Spleen (tissue), 11 donors: ENCODE measurements around the gene TCF3. TPM values are rescaled to one million over a fixed set of nuclear protein-coding genes. Genes with fewer than 3 reads are reported as not detected.
"Not testable (repeated sequence)": the region's sequence is repeated elsewhere in the genome, so short reads cannot be mapped to it uniquely, and the experiment has no call there.

ENCODE experiments used
- DNase-seq: peaks from one replicate; pipeline ENCODE4 v3.0.0-alpha.2; 2020
- H3K27ac ChIP-seq, 8 donors: fragments of 200-600 bp; sonication (generic) in 7 of 8; 1 replicate in 4 of 8; 2 replicates in 4 of 8; pipeline versions ENCODE4 v1.5.0 to v1.8.0; 2016 to 2021; ENCODE audit warnings: inconsistent platforms in 4 of 8, mild to moderate bottlenecking in 4 of 8, moderate library complexity in 1 of 8
- H3K27me3 ChIP-seq, 7 donors: fragments of 200-600 bp; sonication (generic) in 6 of 7; replicated peaks in 1 of 7; 1 replicate in 4 of 7; 2 replicates in 3 of 7; pipeline versions ENCODE4 v1.5.0 to v1.8.0; 2016 to 2021; ENCODE audit warnings: inconsistent platforms in 3 of 7, mild to moderate bottlenecking in 1 of 7
- H3K36me3 ChIP-seq, 6 donors: fragments of 200-600 bp; sonication (generic) in 5 of 6; 1 replicate in 4 of 6; 2 replicates in 2 of 6; pipeline versions ENCODE4 v1.5.0 to v1.8.0; 2016 to 2021; ENCODE audit warnings: inconsistent platforms in 2 of 6
- H3K4me1 ChIP-seq, 6 donors: fragments of 200-600 bp; sonication (generic) in 5 of 6; 1 replicate in 3 of 6; 2 replicates in 3 of 6; pipeline versions ENCODE4 v1.5.0 to v1.8.0; 2016 to 2021; ENCODE audit warnings: inconsistent platforms in 3 of 6
- H3K4me3 ChIP-seq, 8 donors: fragments of 200-600 bp; sonication (generic) in 7 of 8; 1 replicate in 4 of 8; 2 replicates in 4 of 8; pipeline versions ENCODE4 v1.5.0 to v1.8.0; 2016 to 2021; ENCODE audit warnings: inconsistent platforms in 4 of 8, mild to moderate bottlenecking in 4 of 8, moderate library complexity in 2 of 8
- H3K9me3 ChIP-seq, 8 donors: fragments of 200-600 bp; sonication (generic) in 7 of 8; 1 replicate in 4 of 8; 2 replicates in 4 of 8; pipeline versions ENCODE4 v1.5.0 to v1.8.0; 2016 to 2021; ENCODE audit warnings: inconsistent platforms in 4 of 8
- POLR2A ChIP-seq, 3 donors: fragments of 450-650 bp; IDR thresholded peaks; one replicate each; pipeline ENCODE4 v1.5.1; 2017; ENCODE audit warnings: antibody characterized with exemption in 3 of 3, mild to moderate bottlenecking in 1 of 3
- POLR2AphosphoS5 ChIP-seq, 3 donors: sonication (generic); formaldehyde crosslinking; IDR thresholded peaks; one replicate each; pipeline ENCODE4 v1.5.1; 2017; ENCODE audit warnings: antibody characterized with exemption in 3 of 3
- WGBS, 5 donors: extraction: QIAGEN DNeasy Blood & Tissue Kit in 3 of 5; methylation state at CpG; one replicate each; pipeline versions ENCODE4 v1.1.5 to v1.1.7; 2013 to 2018; 5-methylcytosine and 5-hydroxymethylcytosine counted together
- intact Hi-C: fragments of 100-400 bp; cut with DNase I; formaldehyde crosslinking; loops from one replicate; pipeline ENCODE4 v1.15.0; 2023; ENCODE audit warnings: low total_unique reads
- polyA plus RNA-seq, 3 donors: library from polyadenylated mRNA; stranded (reverse); fragments of 200-250 nt; gene quantifications; one replicate each; pipeline ENCODE4 v1.2.1, GENCODE V29; 2013
- total RNA-seq, 7 donors: library from RNA; depleted of rRNA in 3 of 7; stranded (reverse); fragments of >200 nt in 3 of 7; fragmentation: NEBNext Ultra II Directional in 4 of 7; extraction: Animal tissue kit (Norgen Biotek cat#: 25700) in 4 of 7; gene quantifications; one replicate each; pipeline versions ENCODE4 v1.1.0 to v1.2.1, GENCODE V29; 2016 to 2021
- TF ChIP-seq, protein P1 (sequence below), 11 experiments: fragments of 200-600 bp in 7 of 11; fragments of 450-650 bp in 4 of 11; sonication (generic) in 4 of 11; IDR thresholded peaks in 8 of 11; conservative IDR thresholded peaks in 3 of 11; 1 replicate in 7 of 11; 2 replicates in 4 of 11; pipeline versions ENCODE4 v1.4.0 to v1.8.0; 2016 to 2021; ENCODE audit warnings: antibody characterized with exemption in 11 of 11, inconsistent platforms in 4 of 11, mild to moderate bottlenecking in 1 of 11
- donor health status: healthy with polysubstance abuse.
- donor health status: DM: no; HTN: no; CAD: no; lungs with moderate emphysema.
- donor health status: DM: no; HTN: no; CAD: no.
- donor health status: Bipolar disorder and iron deficiency.
- donor health status: healthy.
- donor health status: DM: no; HTN: no; CAD: no.
- donor health status: DM: yes; HTN: yes; CAD: no.

The TCF3 gene
- total and polyA plus RNA-seq, 10 donors, result 79.2 to 135 (median 100) TPM

DNA sequence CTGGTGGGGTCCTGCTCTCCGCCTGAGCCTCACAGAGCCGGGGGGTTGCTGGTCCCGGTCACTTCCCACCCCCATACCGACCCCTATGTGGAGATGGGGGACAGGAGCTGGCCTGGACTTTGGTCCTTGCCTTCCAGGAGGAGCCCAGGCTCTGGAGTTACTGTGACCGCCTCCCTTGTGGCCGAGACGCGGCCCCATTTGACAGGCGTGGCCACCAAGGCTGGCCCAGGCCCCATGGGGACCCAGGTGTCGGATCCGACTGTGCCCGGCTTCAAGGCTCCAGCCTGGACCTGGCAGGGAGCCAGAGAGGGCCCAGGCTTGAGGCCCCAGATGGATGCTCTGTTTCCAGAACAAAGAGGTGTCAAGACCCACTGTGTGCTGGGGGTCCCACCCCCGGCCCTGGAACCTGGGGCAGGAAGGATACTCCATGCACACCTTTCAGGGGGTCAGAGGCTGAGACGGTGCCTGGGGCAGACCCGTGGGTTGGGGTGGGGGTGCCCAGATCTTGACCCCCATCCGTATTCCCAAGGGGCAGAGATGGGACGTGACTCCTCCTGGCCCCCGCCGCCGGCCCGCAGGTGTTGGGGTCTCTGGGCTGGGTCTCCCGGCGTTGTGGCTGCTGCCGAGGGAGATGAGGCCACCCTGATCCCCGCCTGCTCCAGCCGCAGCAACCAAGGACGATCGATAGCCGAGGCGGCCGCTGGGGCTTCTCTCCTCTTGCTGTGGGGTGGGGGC is 47.8 kb upstream of the TCF3 start:
- Histone ChIP-seq H3K4me3 (no peak overlapping the region), H3K27ac (no peak overlapping the region), H3K4me1 (peaks cover 0 to 5% (median 0%) of the 10 kb centered on the region in 6 donors), H3K36me3 (no peaks in the 10 kb centered on the region), H3K27me3 (peaks cover 0 to 68% (median 37%) of the 10 kb centered on the region in 7 donors), H3K9me3 (peaks cover 0 to 21% (median 8%) of the 10 kb centered on the region in 8 donors)
- TF ChIP-seq POLR2AphosphoS5 (IDR thresholded peaks at IDR 0.05), result no peak
- intact Hi-C loops, result no loop called here
- 36 to 81% (median 71%) methylated on average over 17 to 31 of the region's 31 CpGs for WGBS, 5 donors
- DNase-seq, result no peak

DNA sequence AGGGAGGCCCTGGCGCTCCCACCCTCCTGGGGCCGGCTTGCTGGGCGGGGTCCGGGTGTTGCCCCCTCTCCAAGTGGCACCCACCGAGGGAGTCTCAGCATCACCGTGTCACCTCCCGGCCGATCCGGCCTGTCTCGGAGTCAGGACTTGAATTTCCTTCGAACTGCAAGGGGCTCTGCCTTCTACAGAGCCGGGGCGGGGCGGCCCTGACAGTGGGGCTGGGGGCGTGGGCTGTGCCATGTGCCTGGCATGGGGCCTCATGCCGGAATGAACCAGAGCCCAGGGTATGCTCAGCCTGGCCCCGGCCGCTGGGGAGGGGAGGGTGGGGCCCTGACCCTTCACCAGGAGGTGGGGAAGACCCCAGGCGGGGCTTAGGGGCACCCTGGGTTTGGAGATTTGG is 47.0 kb upstream of the TCF3 start:
- whole genome bisulfite sequencing, 5 donors, result 80 to 92% (median 86%) methylated on average over 7 to 19 of the region's 19 CpGs
- Histone ChIP-seq H3K36me3 (no peaks in the 10 kb centered on the region), H3K27ac (no peak overlapping the region), H3K4me1 (peaks cover 0 to 5% (median 0%) of the 10 kb centered on the region in 6 donors), H3K4me3 (no peak overlapping the region), H3K27me3 (peaks cover 0 to 60% (median 37%) of the 10 kb centered on the region in 7 donors), H3K9me3 (peaks cover 0 to 23% (median 14%) of the 10 kb centered on the region in 8 donors)
- no peak for DNase-seq
- TF ChIP-seq POLR2AphosphoS5 (IDR thresholded peaks at IDR 0.05) (no peak), POLR2A (IDR thresholded peaks at IDR 0.05) (no peak)
- TF ChIP-seq, protein P1, sequence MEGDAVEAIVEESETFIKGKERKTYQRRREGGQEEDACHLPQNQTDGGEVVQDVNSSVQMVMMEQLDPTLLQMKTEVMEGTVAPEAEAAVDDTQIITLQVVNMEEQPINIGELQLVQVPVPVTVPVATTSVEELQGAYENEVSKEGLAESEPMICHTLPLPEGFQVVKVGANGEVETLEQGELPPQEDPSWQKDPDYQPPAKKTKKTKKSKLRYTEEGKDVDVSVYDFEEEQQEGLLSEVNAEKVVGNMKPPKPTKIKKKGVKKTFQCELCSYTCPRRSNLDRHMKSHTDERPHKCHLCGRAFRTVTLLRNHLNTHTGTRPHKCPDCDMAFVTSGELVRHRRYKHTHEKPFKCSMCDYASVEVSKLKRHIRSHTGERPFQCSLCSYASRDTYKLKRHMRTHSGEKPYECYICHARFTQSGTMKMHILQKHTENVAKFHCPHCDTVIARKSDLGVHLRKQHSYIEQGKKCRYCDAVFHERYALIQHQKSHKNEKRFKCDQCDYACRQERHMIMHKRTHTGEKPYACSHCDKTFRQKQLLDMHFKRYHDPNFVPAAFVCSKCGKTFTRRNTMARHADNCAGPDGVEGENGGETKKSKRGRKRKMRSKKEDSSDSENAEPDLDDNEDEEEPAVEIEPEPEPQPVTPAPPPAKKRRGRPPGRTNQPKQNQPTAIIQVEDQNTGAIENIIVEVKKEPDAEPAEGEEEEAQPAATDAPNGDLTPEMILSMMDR (IDR thresholded peaks at IDR 0.05 in 8 of 11, conservative IDR thresholded peaks at IDR 0.05 in 3 of 11), result no peak
- intact Hi-C loops, result no loop called here

DNA sequence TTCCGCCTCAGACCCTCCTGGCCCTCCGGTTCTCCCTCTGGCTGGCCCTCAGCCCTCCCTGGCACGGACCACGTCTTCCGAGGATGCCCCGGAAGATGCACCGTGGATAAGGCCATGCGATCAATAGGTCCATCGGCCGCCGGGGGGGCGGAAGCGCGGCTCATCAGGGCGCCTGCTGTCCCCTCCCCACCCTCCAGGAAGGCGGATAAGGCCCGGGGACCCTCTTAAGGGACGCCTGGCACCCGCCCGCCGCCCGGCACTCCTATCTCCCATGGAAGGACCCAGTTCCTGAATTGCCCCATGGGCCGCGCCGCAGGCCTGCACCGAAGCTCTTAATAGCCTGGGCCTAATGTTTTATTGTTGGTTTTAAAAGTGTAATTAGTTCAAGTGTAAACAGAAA is 46.2 kb upstream of the TCF3 start:
- intact Hi-C loops, result no loop called here
- Histone ChIP-seq H3K36me3 (no peaks in the 10 kb centered on the region), H3K27me3 (peaks cover 0 to 59% (median 37%) of the 10 kb centered on the region in 7 donors), H3K4me1 (peaks cover 0 to 5% (median 0%) of the 10 kb centered on the region in 6 donors), H3K9me3 (peaks cover 0 to 26% (median 15%) of the 10 kb centered on the region in 8 donors), H3K4me3 (no peak overlapping the region), H3K27ac (no peak overlapping the region)
- DNase-seq, result no peak
- TF ChIP-seq POLR2AphosphoS5 (IDR thresholded peaks at IDR 0.05) (no peak), POLR2A (IDR thresholded peaks at IDR 0.05) (no peak)
- TF ChIP-seq, protein P1 (IDR thresholded peaks at IDR 0.05 in 8 of 11, conservative IDR thresholded peaks at IDR 0.05 in 3 of 11), result no peak
- WGBS, 5 donors, result 89 to 93% (median 90%) methylated on average over 18 to 26 of the region's 26 CpGs

DNA sequence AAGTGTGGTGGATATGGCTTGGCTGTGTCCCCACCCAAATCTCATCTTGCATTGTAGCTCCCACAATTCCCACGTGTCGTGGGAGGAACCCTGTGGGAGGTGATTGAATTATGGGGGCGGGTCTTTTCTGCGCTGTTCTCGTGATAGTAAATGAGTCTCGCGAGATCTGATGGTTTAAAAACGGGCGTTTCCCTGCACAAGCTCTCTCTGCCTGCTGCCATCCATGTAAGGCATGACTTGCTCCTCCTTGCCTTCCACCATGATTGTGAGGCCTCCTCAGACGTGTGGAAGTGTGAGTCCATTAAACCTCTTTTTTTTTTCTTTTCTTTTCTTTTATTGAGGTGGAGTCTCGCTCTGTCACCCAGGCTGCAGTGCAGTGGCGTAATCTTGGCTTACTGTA is 43.1 kb upstream of the TCF3 start:
- Histone ChIP-seq H3K9me3 (peaks cover 0 to 26% (median 15%) of the 10 kb centered on the region in 8 donors), H3K27me3 (peaks cover 3 to 65% (median 40%) of the 10 kb centered on the region in 7 donors)
- H3K27ac ChIP-seq, H3K36me3 ChIP-seq, intact Hi-C loops, H3K4me3 ChIP-seq, H3K4me1 ChIP-seq, DNase-seq: not testable (repeated sequence)
- 85 to 92% (median 89%) methylated on average over 12 of the region's 12 CpGs for WGBS, 5 donors

DNA sequence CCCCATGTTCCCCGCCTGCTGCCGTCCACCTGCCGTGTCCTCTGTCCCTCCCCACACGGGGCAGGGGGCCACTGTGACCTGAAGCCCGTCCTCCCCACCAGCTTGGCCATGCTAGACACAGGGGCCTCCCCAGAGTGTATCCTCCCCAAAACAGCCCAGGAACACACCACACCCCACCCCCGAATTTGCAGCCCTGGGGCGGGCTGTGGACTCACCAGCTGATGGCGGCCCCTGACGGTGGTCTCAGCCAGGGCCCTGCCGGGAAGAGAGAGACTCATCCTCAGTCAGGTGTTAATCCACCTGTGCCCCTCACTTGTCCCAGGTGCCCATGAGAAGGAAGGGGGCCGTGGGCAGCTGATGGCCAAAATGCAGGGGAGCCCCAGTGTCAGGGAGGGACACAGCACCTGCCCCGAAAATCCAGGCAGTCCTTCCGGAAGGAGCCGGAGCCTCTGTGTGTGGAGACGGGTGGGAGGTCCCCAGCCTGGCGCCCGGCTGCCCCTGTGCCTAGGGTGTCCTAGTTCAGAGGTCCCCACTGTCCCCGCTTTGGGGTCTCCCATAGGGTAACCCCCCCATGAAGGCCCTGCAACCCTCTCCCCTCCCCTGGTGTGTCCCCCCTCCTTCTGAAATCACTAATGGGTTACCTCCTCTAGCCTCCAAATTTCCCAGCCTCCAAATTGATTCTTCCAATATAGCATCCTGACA is 39.3 kb upstream of the TCF3 start:
- Histone ChIP-seq H3K27ac (no peak overlapping the region), H3K27me3 (peaks cover 3 to 75% (median 29%) of the 10 kb centered on the region in 7 donors), H3K4me1 (peaks cover 0 to 9% (median 2%) of the 10 kb centered on the region in 6 donors), H3K9me3 (peaks cover 0 to 26% (median 15%) of the 10 kb centered on the region in 8 donors), H3K4me3 (no peak overlapping the region), H3K36me3 (no peaks in the 10 kb centered on the region)
- TF ChIP-seq, protein P1 (IDR thresholded peaks at IDR 0.05 in 8 of 11, conservative IDR thresholded peaks at IDR 0.05 in 3 of 11), result no peak
- no peak for TF ChIP-seq POLR2AphosphoS5 (IDR thresholded peaks at IDR 0.05)
- no peak for TF ChIP-seq POLR2A (IDR thresholded peaks at IDR 0.05)
- intact Hi-C loops, result no loop called here
- no peak for DNase-seq
- 53 to 60% (median 57%) methylated on average over 17 to 18 of the region's 18 CpGs for whole genome bisulfite sequencing, 5 donors
